ENCODE data around the gene ABCC1.

- TF ChIP-seq CTCF (IDR thresholded peaks at IDR 0.05) (no peak), ZNF416 (CRISPR knock-in tag; IDR thresholded peaks at IDR 0.05) (no peak), RELA (CRISPR knock-in tag; IDR thresholded peaks at IDR 0.05; ENCODE audit: borderline replicate concordance) (no peak)
- TF ChIP-seq, protein P1, sequence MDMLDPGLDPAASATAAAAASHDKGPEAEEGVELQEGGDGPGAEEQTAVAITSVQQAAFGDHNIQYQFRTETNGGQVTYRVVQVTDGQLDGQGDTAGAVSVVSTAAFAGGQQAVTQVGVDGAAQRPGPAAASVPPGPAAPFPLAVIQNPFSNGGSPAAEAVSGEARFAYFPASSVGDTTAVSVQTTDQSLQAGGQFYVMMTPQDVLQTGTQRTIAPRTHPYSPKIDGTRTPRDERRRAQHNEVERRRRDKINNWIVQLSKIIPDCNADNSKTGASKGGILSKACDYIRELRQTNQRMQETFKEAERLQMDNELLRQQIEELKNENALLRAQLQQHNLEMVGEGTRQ (CRISPR knock-in tag; IDR thresholded peaks at IDR 0.05), result peak; percentile 82
- TF ChIP-seq, protein P2, sequence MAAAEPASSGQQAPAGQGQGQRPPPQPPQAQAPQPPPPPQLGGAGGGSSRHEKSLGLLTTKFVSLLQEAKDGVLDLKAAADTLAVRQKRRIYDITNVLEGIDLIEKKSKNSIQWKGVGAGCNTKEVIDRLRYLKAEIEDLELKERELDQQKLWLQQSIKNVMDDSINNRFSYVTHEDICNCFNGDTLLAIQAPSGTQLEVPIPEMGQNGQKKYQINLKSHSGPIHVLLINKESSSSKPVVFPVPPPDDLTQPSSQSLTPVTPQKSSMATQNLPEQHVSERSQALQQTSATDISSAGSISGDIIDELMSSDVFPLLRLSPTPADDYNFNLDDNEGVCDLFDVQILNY (CRISPR knock-in tag; IDR thresholded peaks at IDR 0.05), result no peak
These were observed 99.6 kb downstream of the ABCC1 start for GRCh38 chr16:16048904-16049582.

All from WTC11 (cell line).